Osteoblast (primary cell): ENCODE data around the gene INPP5A. TPM values are rescaled to one million over a fixed set of nuclear protein-coding genes. Genes with fewer than 3 reads are reported as not detected.

ENCODE experiments used
- DNase-seq: peaks from one replicate; pipeline ENCODE4 v3.0.0; 2011; ENCODE audit warnings: low spot score, mixed read lengths; ENCODE audit not compliant: insufficient read length; ENCODE audit errors: missing footprints
- H2AFZ ChIP-seq: 2 replicates; pipeline ENCODE4 v1.6.0; 2011; ENCODE audit warnings: mild to moderate bottlenecking, low read length
- H3K27ac ChIP-seq: 2 replicates; pipeline ENCODE4 v1.5.1; 2011; ENCODE audit warnings: mild to moderate bottlenecking, low read depth, low read length, moderate library complexity
- H3K27me3 ChIP-seq: 2 replicates; pipeline ENCODE4 v1.6.0; 2012; ENCODE audit warnings: mild to moderate bottlenecking, control low read depth, inconsistent platforms, low read length, moderate library complexity; ENCODE audit not compliant: insufficient read depth
- H3K36me3 ChIP-seq: 2 replicates; pipeline ENCODE4 v1.5.1; 2011; ENCODE audit warnings: mild to moderate bottlenecking, low read length, control low read depth, moderate library complexity; ENCODE audit not compliant: insufficient read depth
- H3K4me1 ChIP-seq: 2 replicates; pipeline ENCODE4 v1.5.1; 2011; ENCODE audit warnings: mild to moderate bottlenecking, low read length, control low read depth, moderate library complexity; ENCODE audit not compliant: insufficient read depth
- H3K4me2 ChIP-seq: 2 replicates; pipeline ENCODE4 v1.6.0; 2011; ENCODE audit warnings: mild to moderate bottlenecking, low read length; ENCODE audit not compliant: insufficient read depth
- H3K4me3 ChIP-seq: fragments of 200-600 bp; sonication (generic); 3 replicates; pipeline ENCODE4 v1.5.1; 2012; ENCODE audit warnings: mild to moderate bottlenecking, low read length, inconsistent platforms; ENCODE audit not compliant: insufficient read depth
- H3K79me2 ChIP-seq: 2 replicates; pipeline ENCODE4 v1.6.0; 2012; ENCODE audit warnings: mild to moderate bottlenecking, low read length, control low read depth, inconsistent platforms; ENCODE audit not compliant: insufficient read depth
- H3K9me3 ChIP-seq: 2 replicates; pipeline ENCODE4 v1.5.1; 2011; ENCODE audit warnings: low read depth, low read length, control low read depth
- H4K20me1 ChIP-seq: 2 replicates; pipeline ENCODE4 v1.6.0; 2012; ENCODE audit warnings: mild to moderate bottlenecking, low read length, control low read depth; ENCODE audit not compliant: insufficient read depth
- CTCF ChIP-seq: IDR thresholded peaks from 2 replicates; pipeline ENCODE4 v1.5.1; 2011; ENCODE audit warnings: mild to moderate bottlenecking, low read depth, low read length, moderate library complexity; ENCODE audit errors: extremely low read depth
- total RNA-seq: library from RNA; depleted of rRNA; stranded (reverse); fragments of >200 nt; gene quantifications from 2 replicates; pipeline ENCODE4 v1.2.3, GENCODE V29; 2012

INPP5A gene
- total RNA-seq, 1 donor: 22.8 TPM

DNA sequence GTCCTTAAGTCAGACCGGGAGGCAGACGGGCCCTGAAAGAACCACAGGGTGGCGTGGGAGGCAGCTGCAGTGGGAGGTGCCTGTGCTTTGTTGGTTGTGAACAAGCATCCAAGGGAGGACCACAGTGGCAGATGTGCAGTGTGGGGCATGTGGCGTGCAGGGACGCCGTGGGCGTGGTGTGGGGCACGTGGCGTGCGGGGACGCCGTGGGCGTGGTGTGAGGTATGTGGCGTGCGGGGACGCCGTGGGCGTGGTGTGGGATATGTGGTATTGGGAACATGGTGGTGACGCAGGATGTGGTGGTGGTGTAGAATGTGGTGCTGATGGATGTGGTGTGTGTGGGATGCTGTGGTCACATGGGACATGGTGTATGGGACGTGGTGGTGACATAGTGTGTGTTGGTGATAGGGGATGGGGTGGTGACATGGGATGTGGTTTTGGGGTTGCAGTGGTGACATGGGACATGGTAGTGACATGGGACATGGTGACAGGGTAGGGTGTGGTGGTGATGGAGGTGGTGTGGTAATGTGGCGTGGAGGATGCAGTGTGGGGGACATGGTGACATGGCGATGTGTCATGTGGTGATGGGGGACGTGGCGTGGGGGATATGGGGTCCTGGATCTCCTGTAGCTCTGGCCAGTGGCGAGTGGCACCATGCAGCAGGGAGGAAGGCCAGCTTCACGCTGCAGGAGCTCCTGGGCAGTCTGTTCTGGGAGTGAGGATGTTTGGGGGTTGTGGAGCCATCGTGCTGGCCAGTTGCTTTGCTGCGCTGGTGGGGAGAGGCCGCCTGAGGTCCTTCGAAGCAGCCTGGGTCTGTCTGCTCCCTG, 78.8 kb downstream of the INPP5A start:
- peaks cover 4% of the 10 kb centered on the region for H3K79me2 ChIP-seq
- no peak overlapping the region for H3K4me2 ChIP-seq
- no peaks in the 10 kb centered on the region for H3K36me3 ChIP-seq
- no peak overlapping the region for H3K27ac ChIP-seq
- TF ChIP-seq CTCF: no peak
- H2AFZ ChIP-seq: no peak overlapping the region
- peaks cover 39% of the 10 kb centered on the region for H4K20me1 ChIP-seq
- no peak for DNase-seq
- no peak overlapping the region for H3K4me3 ChIP-seq
- no peaks in the 10 kb centered on the region for H3K4me1 ChIP-seq
- no peaks in the 10 kb centered on the region for H3K9me3 ChIP-seq
- H3K27me3 ChIP-seq: no peaks in the 10 kb centered on the region

- Histone ChIP-seq H3K4me1 (no peaks in the 10 kb centered on the region), H3K36me3 (no peaks in the 10 kb centered on the region), H3K4me3 (no peak overlapping the region), H4K20me1 (peaks cover 37% of the 10 kb centered on the region), H3K27me3 (no peaks in the 10 kb centered on the region), H3K9me3 (no peaks in the 10 kb centered on the region), H3K79me2 (peaks cover 4% of the 10 kb centered on the region), H3K27ac (no peak overlapping the region), H3K4me2 (no peak overlapping the region), H2AFZ (no peak overlapping the region)
- peak; percentile 73 for DNase-seq
- no peak for TF ChIP-seq CTCF
Observed at GRCh38 chr10:132616996-132617736, 79.6 kb downstream of the INPP5A start.

GRCh38 chr10:132617737-132618052, 80.1 kb downstream of the INPP5A start:
- Histone ChIP-seq H3K4me2 (no peak overlapping the region), H2AFZ (no peak overlapping the region), H3K9me3 (no peaks in the 10 kb centered on the region), H3K27me3 (no peaks in the 10 kb centered on the region), H3K79me2 (peaks cover 4% of the 10 kb centered on the region), H3K36me3 (no peaks in the 10 kb centered on the region), H3K4me1 (no peaks in the 10 kb centered on the region), H4K20me1 (peaks cover 32% of the 10 kb centered on the region), H3K27ac (no peak overlapping the region), H3K4me3 (no peak overlapping the region)
- no peak for DNase-seq
- no peak for TF ChIP-seq CTCF
